ENCODE data around the gene RNF225. TPM values are rescaled to one million over a fixed set of nuclear protein-coding genes. Genes with fewer than 3 reads are reported as not detected.

RNF225 gene
- polyA plus RNA-seq, 1 of the 3 experiments (the other 2 are of a cell fraction), result 0.13 TPM

DNA sequence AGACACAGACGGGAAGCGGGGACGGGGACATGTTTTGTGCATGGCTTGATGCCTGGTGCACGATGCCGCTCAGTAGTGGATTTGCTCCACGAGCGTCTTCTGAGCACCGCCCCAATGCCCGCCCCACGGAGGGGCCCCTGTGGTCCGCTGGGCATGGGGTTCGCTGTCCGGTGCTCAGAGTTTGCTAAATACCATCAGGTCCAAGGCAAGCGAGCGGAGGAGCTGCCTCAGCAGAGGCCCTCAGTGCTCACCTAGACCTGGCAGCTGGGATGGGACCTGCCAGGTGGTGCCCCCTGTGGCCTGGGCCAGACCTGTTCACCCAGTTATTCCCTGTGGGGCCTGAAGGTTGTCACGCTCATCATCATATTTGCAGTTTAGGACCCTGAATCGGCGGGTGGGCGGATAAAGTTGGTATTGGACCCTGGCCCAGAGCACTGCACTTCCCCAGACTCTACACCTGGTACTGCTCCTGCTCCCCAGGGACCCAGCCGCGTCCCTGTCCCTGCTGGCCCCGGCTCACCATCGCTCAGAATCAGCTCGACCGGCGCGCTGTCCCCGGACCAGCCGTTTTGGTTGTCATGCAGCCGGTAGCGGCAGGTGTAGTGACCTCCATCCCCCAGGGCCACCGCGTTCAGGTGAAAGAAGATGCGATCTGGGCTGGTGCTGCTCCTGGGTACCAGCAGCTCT lies 44.4 kb upstream of the RNF225 start (continued):
- TF ChIP-seq SIN3A (IDR thresholded peaks at IDR 0.05; ENCODE audit: borderline replicate concordance, low read depth, low read length), result no peak

DNA sequence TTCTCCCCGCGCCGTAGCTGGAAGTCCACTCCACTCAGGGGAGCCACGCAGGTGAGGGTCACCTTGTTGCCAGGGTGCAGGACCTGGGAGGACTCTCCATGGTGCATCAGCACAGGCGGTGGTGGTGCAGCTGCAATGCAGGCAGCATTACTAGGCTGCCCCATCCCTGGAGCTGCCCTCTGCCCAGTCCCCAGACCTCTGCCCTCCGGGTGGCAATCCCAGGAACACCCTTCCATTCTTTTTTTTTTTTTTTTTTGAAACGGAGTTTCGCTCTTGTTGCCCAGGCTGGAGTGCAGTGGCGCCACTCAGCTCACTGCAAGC lies 43.9 kb upstream of the RNF225 start:
- 95% methylated on average over 5 of the region's 9 CpGs for WGBS (ENCODE audit: low lambda C conversion rate)
- no peak for DNase-seq
- CTCF ChIA-PET, result interaction anchor here (1.3 kb wide), 1 partner anchor 23 kb away, joined by 4 read pairs; no protein-coding TSS in a partner anchor

More for the DNA sequence above, 43.9 kb upstream of the RNF225 start:
- H3K36me3 ChIP-seq (replicated peaks in 1 of 2; ENCODE audit: control insufficient read depth in 1 of 2, insufficient read depth in 2 of 2, low read length in 1 of 2), result peaks cover 2 to 4% of the 10 kb centered on the region in 2 experiments
- no peak overlapping the region for H3K9ac ChIP-seq
- no peak overlapping the region for H3K4me3 ChIP-seq (ENCODE audit: low read depth in 2 of 2, low read length in 1 of 2)
- no peak overlapping the region for H3K4me2 ChIP-seq
- H4K20me1 ChIP-seq (ENCODE audit: insufficient read depth), result no peaks in the 10 kb centered on the region
- H3K9me3 ChIP-seq, result no peaks in the 10 kb centered on the region
- H3K9me2 ChIP-seq, result no peaks in the 10 kb centered on the region
- no peak overlapping the region for H2AFZ ChIP-seq (ENCODE audit: low read depth)
- H3K79me2 ChIP-seq (ENCODE audit: insufficient read depth), result peaks cover 38% of the 10 kb centered on the region
- TF ChIP-seq, protein P1, sequence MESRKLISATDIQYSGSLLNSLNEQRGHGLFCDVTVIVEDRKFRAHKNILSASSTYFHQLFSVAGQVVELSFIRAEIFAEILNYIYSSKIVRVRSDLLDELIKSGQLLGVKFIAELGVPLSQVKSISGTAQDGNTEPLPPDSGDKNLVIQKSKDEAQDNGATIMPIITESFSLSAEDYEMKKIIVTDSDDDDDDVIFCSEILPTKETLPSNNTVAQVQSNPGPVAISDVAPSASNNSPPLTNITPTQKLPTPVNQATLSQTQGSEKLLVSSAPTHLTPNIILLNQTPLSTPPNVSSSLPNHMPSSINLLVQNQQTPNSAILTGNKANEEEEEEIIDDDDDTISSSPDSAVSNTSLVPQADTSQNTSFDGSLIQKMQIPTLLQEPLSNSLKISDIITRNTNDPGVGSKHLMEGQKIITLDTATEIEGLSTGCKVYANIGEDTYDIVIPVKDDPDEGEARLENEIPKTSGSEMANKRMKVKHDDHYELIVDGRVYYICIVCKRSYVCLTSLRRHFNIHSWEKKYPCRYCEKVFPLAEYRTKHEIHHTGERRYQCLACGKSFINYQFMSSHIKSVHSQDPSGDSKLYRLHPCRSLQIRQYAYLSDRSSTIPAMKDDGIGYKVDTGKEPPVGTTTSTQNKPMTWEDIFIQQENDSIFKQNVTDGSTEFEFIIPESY (IDR thresholded peaks at IDR 0.05; ENCODE audit: borderline replicate concordance, low read depth), result no peak
- TF ChIP-seq TAF1 (IDR thresholded peaks at IDR 0.05; ENCODE audit: borderline replicate concordance, low read depth, low read length), result no peak
- TF ChIP-seq RXRA (IDR thresholded peaks at IDR 0.05; ENCODE audit: borderline replicate concordance, low read depth), result no peak
- no peak for TF ChIP-seq TEAD4 (IDR thresholded peaks at IDR 0.05; ENCODE audit: borderline replicate concordance, insufficient read depth)
- TF ChIP-seq, protein P2, sequence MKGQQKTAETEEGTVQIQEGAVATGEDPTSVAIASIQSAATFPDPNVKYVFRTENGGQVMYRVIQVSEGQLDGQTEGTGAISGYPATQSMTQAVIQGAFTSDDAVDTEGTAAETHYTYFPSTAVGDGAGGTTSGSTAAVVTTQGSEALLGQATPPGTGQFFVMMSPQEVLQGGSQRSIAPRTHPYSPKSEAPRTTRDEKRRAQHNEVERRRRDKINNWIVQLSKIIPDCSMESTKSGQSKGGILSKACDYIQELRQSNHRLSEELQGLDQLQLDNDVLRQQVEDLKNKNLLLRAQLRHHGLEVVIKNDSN (IDR thresholded peaks at IDR 0.05; ENCODE audit: borderline replicate concordance, low read depth), result no peak
- TF ChIP-seq YY1 (IDR thresholded peaks at IDR 0.05; ENCODE audit: low read depth), result no peak
- no peak for TF ChIP-seq FOXJ3 (CRISPR knock-in tag; IDR thresholded peaks at IDR 0.05)
- TF ChIP-seq, protein P3, sequence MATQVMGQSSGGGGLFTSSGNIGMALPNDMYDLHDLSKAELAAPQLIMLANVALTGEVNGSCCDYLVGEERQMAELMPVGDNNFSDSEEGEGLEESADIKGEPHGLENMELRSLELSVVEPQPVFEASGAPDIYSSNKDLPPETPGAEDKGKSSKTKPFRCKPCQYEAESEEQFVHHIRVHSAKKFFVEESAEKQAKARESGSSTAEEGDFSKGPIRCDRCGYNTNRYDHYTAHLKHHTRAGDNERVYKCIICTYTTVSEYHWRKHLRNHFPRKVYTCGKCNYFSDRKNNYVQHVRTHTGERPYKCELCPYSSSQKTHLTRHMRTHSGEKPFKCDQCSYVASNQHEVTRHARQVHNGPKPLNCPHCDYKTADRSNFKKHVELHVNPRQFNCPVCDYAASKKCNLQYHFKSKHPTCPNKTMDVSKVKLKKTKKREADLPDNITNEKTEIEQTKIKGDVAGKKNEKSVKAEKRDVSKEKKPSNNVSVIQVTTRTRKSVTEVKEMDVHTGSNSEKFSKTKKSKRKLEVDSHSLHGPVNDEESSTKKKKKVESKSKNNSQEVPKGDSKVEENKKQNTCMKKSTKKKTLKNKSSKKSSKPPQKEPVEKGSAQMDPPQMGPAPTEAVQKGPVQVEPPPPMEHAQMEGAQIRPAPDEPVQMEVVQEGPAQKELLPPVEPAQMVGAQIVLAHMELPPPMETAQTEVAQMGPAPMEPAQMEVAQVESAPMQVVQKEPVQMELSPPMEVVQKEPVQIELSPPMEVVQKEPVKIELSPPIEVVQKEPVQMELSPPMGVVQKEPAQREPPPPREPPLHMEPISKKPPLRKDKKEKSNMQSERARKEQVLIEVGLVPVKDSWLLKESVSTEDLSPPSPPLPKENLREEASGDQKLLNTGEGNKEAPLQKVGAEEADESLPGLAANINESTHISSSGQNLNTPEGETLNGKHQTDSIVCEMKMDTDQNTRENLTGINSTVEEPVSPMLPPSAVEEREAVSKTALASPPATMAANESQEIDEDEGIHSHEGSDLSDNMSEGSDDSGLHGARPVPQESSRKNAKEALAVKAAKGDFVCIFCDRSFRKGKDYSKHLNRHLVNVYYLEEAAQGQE (IDR thresholded peaks at IDR 0.05; ENCODE audit: low read depth, low read length), result no peak
- TF ChIP-seq NRF1 (IDR thresholded peaks at IDR 0.05; ENCODE audit: low read depth, low read length), result no peak
- no peak for TF ChIP-seq POLR2AphosphoS5 (IDR thresholded peaks at IDR 0.05; ENCODE audit: low read depth, low read length)
- TF ChIP-seq JUND (IDR thresholded peaks at IDR 0.05), result no peak
- TF ChIP-seq, protein P4, sequence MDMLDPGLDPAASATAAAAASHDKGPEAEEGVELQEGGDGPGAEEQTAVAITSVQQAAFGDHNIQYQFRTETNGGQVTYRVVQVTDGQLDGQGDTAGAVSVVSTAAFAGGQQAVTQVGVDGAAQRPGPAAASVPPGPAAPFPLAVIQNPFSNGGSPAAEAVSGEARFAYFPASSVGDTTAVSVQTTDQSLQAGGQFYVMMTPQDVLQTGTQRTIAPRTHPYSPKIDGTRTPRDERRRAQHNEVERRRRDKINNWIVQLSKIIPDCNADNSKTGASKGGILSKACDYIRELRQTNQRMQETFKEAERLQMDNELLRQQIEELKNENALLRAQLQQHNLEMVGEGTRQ (IDR thresholded peaks at IDR 0.05; ENCODE audit: borderline replicate concordance, low read depth, low read length), result no peak
- no peaks in the 10 kb centered on the region for H3F3A ChIP-seq (replicated peaks; ENCODE audit: insufficient read depth)
- peaks cover 0 to under 1% of the 10 kb centered on the region in 2 experiments; a peak in 2 of 4 replicates for H3K4me1 ChIP-seq (ENCODE audit: control insufficient read depth in 1 of 2, insufficient read depth in 2 of 2, low read depth in 1 of 2, low read length in 1 of 2)
- H3K27me3 ChIP-seq (ENCODE audit: insufficient read depth), result no peaks in the 10 kb centered on the region
- POLR2A ChIA-PET, result interaction anchor here (3.6 kb wide), 1 partner anchor 11 kb away, joined by 18 read pairs; the partner anchor contains the start of gene ZNF497
- no peak overlapping the region for H3K27ac ChIP-seq (ENCODE audit: low read depth in 2 of 2, low read length in 1 of 2)

Data from SK-N-SH (cell line).